ENCODE results near the gene MCCD1.

Gene MCCD1

DNA sequence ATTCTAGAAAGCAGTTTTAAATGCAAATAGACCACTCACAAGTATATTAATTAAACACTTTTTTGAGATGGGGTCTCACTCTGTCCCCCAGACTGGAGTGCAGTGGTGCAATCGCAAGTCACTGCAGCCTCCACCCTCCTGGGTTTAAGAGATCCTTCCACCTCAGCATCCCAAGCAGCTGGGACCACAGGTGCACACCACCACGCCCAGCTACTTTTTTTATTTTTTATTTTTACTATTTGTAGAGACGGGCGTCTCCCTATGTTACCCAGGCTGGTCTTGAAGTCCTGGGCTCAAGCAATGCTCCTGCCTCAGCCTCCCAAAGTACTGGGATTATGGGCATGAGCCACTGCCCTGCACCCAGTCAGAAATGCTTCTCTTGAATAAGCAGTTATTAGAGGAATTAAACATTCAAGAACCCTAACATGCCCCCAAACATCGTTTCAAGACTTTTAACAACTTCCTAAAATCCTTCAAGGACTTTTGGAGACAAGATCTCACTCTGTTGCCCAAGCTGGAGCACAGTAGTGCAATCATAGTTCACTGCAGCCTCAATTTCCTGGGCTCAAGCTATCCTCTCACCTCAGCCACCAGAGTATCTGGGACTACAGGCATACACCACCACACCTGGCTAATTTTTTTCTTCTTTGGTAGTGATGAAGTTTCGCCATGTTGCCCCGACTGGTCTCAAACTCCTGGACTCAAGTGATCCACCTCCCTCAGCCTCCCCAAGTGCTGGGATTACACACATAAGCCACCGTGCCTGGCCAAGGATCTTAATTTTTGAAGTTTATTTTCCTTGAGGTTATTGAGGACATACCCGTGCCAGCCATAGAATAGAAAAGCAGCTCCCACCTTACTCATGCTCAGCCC is 3.2 kb downstream of the MCCD1 start:
- TF ChIP-seq EZH2phosphoT487 (conservative IDR thresholded peaks at IDR 0.05; ENCODE audit: low read length): no peak
- TF ChIP-seq, protein P1, sequence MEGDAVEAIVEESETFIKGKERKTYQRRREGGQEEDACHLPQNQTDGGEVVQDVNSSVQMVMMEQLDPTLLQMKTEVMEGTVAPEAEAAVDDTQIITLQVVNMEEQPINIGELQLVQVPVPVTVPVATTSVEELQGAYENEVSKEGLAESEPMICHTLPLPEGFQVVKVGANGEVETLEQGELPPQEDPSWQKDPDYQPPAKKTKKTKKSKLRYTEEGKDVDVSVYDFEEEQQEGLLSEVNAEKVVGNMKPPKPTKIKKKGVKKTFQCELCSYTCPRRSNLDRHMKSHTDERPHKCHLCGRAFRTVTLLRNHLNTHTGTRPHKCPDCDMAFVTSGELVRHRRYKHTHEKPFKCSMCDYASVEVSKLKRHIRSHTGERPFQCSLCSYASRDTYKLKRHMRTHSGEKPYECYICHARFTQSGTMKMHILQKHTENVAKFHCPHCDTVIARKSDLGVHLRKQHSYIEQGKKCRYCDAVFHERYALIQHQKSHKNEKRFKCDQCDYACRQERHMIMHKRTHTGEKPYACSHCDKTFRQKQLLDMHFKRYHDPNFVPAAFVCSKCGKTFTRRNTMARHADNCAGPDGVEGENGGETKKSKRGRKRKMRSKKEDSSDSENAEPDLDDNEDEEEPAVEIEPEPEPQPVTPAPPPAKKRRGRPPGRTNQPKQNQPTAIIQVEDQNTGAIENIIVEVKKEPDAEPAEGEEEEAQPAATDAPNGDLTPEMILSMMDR (IDR thresholded peaks at IDR 0.05; ENCODE audit: insufficient read depth, low read length, poor library complexity, severe bottlenecking): no peak
- peaks cover 54% of the 10 kb centered on the region for H4K20me1 ChIP-seq (ENCODE audit: low read depth, low read length)
- no peaks in the 10 kb centered on the region for H3K9me2 ChIP-seq (replicated peaks; ENCODE audit: insufficient read depth, low read length)
- no peaks in the 10 kb centered on the region for H3K9me3 ChIP-seq (ENCODE audit: insufficient read depth, low read length)
- no peak overlapping the region for H3K27ac ChIP-seq (ENCODE audit: low read depth, low read length)
- H3K79me2 ChIP-seq (ENCODE audit: insufficient read depth, low read length): peaks cover 31% of the 10 kb centered on the region
- no peak overlapping the region for H3K4me2 ChIP-seq (ENCODE audit: low read depth, low read length, poor library complexity, severe bottlenecking)
- no peaks in the 10 kb centered on the region for H3K27me3 ChIP-seq (ENCODE audit: low read length)
- H3K9ac ChIP-seq (ENCODE audit: low read length): no peak overlapping the region
- H3K4me3 ChIP-seq (ENCODE audit: insufficient read depth, low read length, poor library complexity, severe bottlenecking): no peak overlapping the region
- H2AFZ ChIP-seq (ENCODE audit: low read depth, low read length, severe bottlenecking): no peak overlapping the region
- H3F3A ChIP-seq (ENCODE audit: insufficient read depth): peaks cover 62% of the 10 kb centered on the region
- H3K36me3 ChIP-seq (ENCODE audit: low read length): peaks cover 59% of the 10 kb centered on the region

DNA sequence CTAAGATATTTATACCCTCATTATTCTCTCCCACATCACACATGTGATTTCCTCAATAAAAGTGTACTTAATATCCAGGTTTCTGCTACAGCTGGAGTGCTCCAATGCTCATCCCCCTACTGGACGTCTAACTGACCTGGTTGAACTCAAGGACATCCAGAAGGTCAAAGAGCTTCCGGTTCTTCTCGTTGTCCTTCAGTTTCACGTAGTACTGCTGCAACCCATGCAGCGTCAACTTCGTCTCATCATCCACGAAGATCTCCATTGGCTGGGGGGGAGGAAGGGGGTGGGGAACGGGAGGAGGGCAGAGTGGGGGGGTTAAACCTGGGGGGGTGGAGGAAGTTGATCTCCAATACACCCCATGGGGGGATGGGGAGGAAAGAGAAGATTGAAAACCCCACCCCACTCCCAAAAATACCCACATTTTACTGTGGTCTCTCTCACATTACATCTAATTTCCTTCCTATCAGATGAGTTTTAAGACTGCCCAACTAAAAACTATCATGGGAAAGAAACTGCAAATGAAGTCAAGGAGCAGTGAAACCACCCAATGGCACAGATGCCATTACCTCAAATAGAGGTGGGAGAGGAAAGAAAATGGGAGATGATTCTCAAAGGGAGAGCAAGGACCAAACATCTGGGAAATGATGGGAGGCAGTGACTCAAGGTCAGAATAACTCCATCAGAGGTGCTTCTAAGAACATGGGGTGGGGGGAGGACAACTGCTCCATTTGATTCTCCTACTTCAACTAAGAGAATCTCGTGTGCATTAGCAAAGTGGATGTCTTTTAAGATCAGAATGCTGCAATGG is 4.1 kb downstream of the MCCD1 start:
- no peak overlapping the region for H3K4me3 ChIP-seq (ENCODE audit: insufficient read depth, low read length, poor library complexity, severe bottlenecking)
- no peaks in the 10 kb centered on the region for H3K9me2 ChIP-seq (replicated peaks; ENCODE audit: insufficient read depth, low read length)
- peaks cover 66% of the 10 kb centered on the region for H3K36me3 ChIP-seq (ENCODE audit: low read length)
- H4K20me1 ChIP-seq (ENCODE audit: low read depth, low read length): peaks cover 58% of the 10 kb centered on the region
- no peak overlapping the region for H3K27ac ChIP-seq (ENCODE audit: low read depth, low read length)
- H2AFZ ChIP-seq (ENCODE audit: low read depth, low read length, severe bottlenecking): no peak overlapping the region
- H3K9ac ChIP-seq (ENCODE audit: low read length): no peak overlapping the region
- H3K4me2 ChIP-seq (ENCODE audit: low read depth, low read length, poor library complexity, severe bottlenecking): no peak overlapping the region
- H3F3A ChIP-seq (ENCODE audit: insufficient read depth): peaks cover 57% of the 10 kb centered on the region
- TF ChIP-seq EZH2phosphoT487 (conservative IDR thresholded peaks at IDR 0.05; ENCODE audit: low read length): no peak
- TF ChIP-seq, protein P1 (IDR thresholded peaks at IDR 0.05; ENCODE audit: insufficient read depth, low read length, poor library complexity, severe bottlenecking): no peak
- no peaks in the 10 kb centered on the region for H3K9me3 ChIP-seq (ENCODE audit: insufficient read depth, low read length)
- peaks cover 39% of the 10 kb centered on the region for H3K79me2 ChIP-seq (ENCODE audit: insufficient read depth, low read length)
- H3K27me3 ChIP-seq (ENCODE audit: low read length): no peaks in the 10 kb centered on the region

DNA sequence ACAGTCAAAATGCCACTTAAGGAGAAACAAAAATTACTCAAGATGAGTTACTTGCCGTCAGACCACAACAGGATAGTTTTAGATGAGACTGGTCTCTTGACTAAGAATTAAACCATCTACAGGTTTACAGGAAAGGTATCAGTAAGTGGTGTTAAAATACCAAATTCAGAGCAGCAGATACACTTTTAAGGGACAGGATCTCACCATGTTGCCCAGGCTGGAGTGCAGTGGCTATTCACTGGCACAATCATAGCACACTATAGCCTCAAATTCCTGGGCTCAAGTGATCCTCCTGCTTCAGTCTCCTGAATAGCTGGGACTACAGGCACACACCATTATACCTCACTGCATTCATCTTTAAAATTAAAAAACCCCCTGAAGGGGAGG is 4.7 kb downstream of the MCCD1 start:
- TF ChIP-seq EZH2phosphoT487 (conservative IDR thresholded peaks at IDR 0.05; ENCODE audit: low read length): no peak
- TF ChIP-seq, protein P1 (IDR thresholded peaks at IDR 0.05; ENCODE audit: insufficient read depth, low read length, poor library complexity, severe bottlenecking): no peak
- Histone ChIP-seq H4K20me1 (ENCODE audit: low read depth, low read length) (peaks cover 60% of the 10 kb centered on the region), H3K27me3 (ENCODE audit: low read length) (no peaks in the 10 kb centered on the region), H3K27ac (ENCODE audit: low read depth, low read length) (no peak overlapping the region), H3K9ac (ENCODE audit: low read length) (no peak overlapping the region), H3K9me3 (ENCODE audit: insufficient read depth, low read length) (no peaks in the 10 kb centered on the region), H3K79me2 (ENCODE audit: insufficient read depth, low read length) (peaks cover 45% of the 10 kb centered on the region), H3K4me2 (ENCODE audit: low read depth, low read length, poor library complexity, severe bottlenecking) (no peak overlapping the region), H3K4me3 (ENCODE audit: insufficient read depth, low read length, poor library complexity, severe bottlenecking) (no peak overlapping the region), H3F3A (ENCODE audit: insufficient read depth) (peaks cover 58% of the 10 kb centered on the region), H3K9me2 (replicated peaks; ENCODE audit: insufficient read depth, low read length) (no peaks in the 10 kb centered on the region), H3K36me3 (ENCODE audit: low read length) (peaks cover 71% of the 10 kb centered on the region), H2AFZ (ENCODE audit: low read depth, low read length, severe bottlenecking) (no peak overlapping the region)

All from SU-DHL-6 (cell line).